IMR-90 (cell line): Measurements from ENCODE around the gene LIPH. TPM values are rescaled to one million over a fixed set of nuclear protein-coding genes. Genes with fewer than 3 reads are reported as not detected.

Experiments
- ATAC-seq: fragments of 200-7000 bp; cut with Tn5 transposase; 2 replicates; pipeline ENCODE4 v1.9.1; 2020; ENCODE audit warnings: low read depth, mild to moderate bottlenecking, moderate library complexity
- BruUV-seq: library from RNA; stranded (reverse); fragments of 400-500 nt; replicated peaks from 2 replicates; lab custom pipeline; 2021; lab: Mats Ljungman, UMichigan
- CTCF ChIA-PET: fragments of 300-600 bp; formaldehyde crosslinking; extraction: SDS; loops from one replicate; lab custom pipeline; 2021; ENCODE audit warnings: antibody characterized with exemption; lab: Yijun Ruan, JAX
- POLR2A ChIA-PET: fragments of 300-600 bp; sonication (Branson Sonifier 250); formaldehyde crosslinking; loops from one replicate; lab custom pipeline; 2022; ENCODE audit warnings: antibody characterized with exemption; ENCODE audit not compliant: unreplicated experiment; lab: Charles Lee
- DNase-seq: peaks from one replicate; pipeline ENCODE4 v3.0.0; 2013
- H2AFZ ChIP-seq: replicated peaks from 2 replicates; pipeline ENCODE3; 2013; ENCODE audit warnings: low read length, mild to moderate bottlenecking; ENCODE audit not compliant: poor library complexity
- H2AK5ac ChIP-seq: 2 replicates; pipeline ENCODE4 v1.6.1; 2013; ENCODE audit warnings: low read depth, low read length, inconsistent platforms
- H2AK9ac ChIP-seq: replicated peaks from 2 replicates; pipeline ENCODE3; 2013; ENCODE audit warnings: mild to moderate bottlenecking, low read depth, low read length, moderate library complexity; ENCODE audit not compliant: poor library complexity
- H2BK120ac ChIP-seq: 2 replicates; pipeline ENCODE4 v1.6.1; 2013; ENCODE audit warnings: low read depth, low read length, inconsistent platforms
- H2BK15ac ChIP-seq: 3 replicates; pipeline ENCODE4 v1.6.1; 2013; ENCODE audit warnings: low read depth, low read length, inconsistent platforms
- H2BK20ac ChIP-seq: 2 replicates; pipeline ENCODE4 v1.6.1; 2013; ENCODE audit warnings: low read depth, mild to moderate bottlenecking, inconsistent platforms, low read length, moderate library complexity
- H2BK5ac ChIP-seq: 2 replicates; pipeline ENCODE4 v1.6.1; 2013; ENCODE audit warnings: mild to moderate bottlenecking, low read depth, low read length, inconsistent platforms; ENCODE audit not compliant: poor library complexity, severe bottlenecking
- H3K14ac ChIP-seq: replicated peaks from 2 replicates; pipeline ENCODE4 v1.6.1; 2013; ENCODE audit warnings: low read depth, low read length, inconsistent platforms
- H3K18ac ChIP-seq: 2 replicates; pipeline ENCODE4 v1.6.1; 2013; ENCODE audit warnings: low read depth, low read length, control low read depth
- H3K23ac ChIP-seq: 2 replicates; pipeline ENCODE4 v1.6.1; 2013; ENCODE audit warnings: low read depth, low read length, inconsistent platforms
- H3K27ac ChIP-seq: 2 replicates; pipeline ENCODE4 v1.5.1; 2013; ENCODE audit warnings: mild to moderate bottlenecking, control low read depth, low read length; ENCODE audit not compliant: insufficient read depth
- H3K27me3 ChIP-seq: 2 replicates; pipeline ENCODE4 v1.6.1; 2013; ENCODE audit warnings: low read length; ENCODE audit not compliant: control insufficient read depth, insufficient read depth
- H3K36me3 ChIP-seq: 2 replicates; pipeline ENCODE4 v1.6.1; 2013; ENCODE audit warnings: low read length, mixed read lengths; ENCODE audit not compliant: control insufficient read depth, insufficient read depth
- H3K4ac ChIP-seq: 2 replicates; pipeline ENCODE4 v1.6.1; 2013; ENCODE audit warnings: low read depth, low read length, inconsistent platforms
- H3K4me1 ChIP-seq: 2 replicates; pipeline ENCODE4 v1.6.1; 2013; ENCODE audit warnings: low read length, mixed read lengths; ENCODE audit not compliant: control insufficient read depth, insufficient read depth
- H3K4me2 ChIP-seq: 2 replicates; pipeline ENCODE4 v1.6.1; 2013; ENCODE audit warnings: low read depth, mild to moderate bottlenecking, control low read depth, low read length, moderate library complexity
- H3K4me3 ChIP-seq: 2 replicates; pipeline ENCODE4 v1.5.1; 2013; ENCODE audit warnings: low read depth, mild to moderate bottlenecking, control low read depth, low read length, moderate library complexity; ENCODE audit not compliant: insufficient read depth
- H3K56ac ChIP-seq: 2 replicates; pipeline ENCODE4 v1.6.1; 2013; ENCODE audit warnings: low read length, inconsistent platforms; ENCODE audit not compliant: insufficient read depth; ENCODE audit errors: extremely low read depth
- H3K79me1 ChIP-seq, 2 experiments: 2 replicates each; pipeline ENCODE4 v1.6.1; 2013; ENCODE audit warnings: low read length in 2 of 2, inconsistent platforms in 1 of 2, low read depth in 1 of 2
- H3K9ac ChIP-seq: 2 replicates; pipeline ENCODE4 v1.6.1; 2013; ENCODE audit warnings: low read depth, low read length, control low read depth
- H3K9me1 ChIP-seq: 2 replicates; pipeline ENCODE4 v1.6.1; 2013; ENCODE audit warnings: low read length, inconsistent platforms; ENCODE audit not compliant: insufficient read depth
- H3K9me3 ChIP-seq: 2 replicates; pipeline ENCODE4 v1.6.1; 2013; ENCODE audit warnings: low read length; ENCODE audit not compliant: control insufficient read depth, insufficient read depth
- H4K20me1 ChIP-seq: 2 replicates; pipeline ENCODE4 v1.6.1; 2013; ENCODE audit warnings: low read length, inconsistent platforms; ENCODE audit not compliant: insufficient read depth
- H4K5ac ChIP-seq: 2 replicates; pipeline ENCODE4 v1.6.1; 2013; ENCODE audit warnings: mild to moderate bottlenecking, low read depth, low read length, control low read depth
- H4K8ac ChIP-seq, 2 experiments: 2 replicates each; pipeline ENCODE4 v1.6.1; 2013; ENCODE audit warnings: low read depth in 2 of 2, low read length in 2 of 2, control low read depth in 1 of 2, inconsistent platforms in 1 of 2
- H4K91ac ChIP-seq: 2 replicates; pipeline ENCODE4 v1.6.1; 2013; ENCODE audit warnings: low read depth, low read length, inconsistent platforms; ENCODE audit not compliant: insufficient read depth
- BHLHE40 ChIP-seq: fragments of 150-350 bp; IDR thresholded peaks from 2 replicates; pipeline ENCODE4 v1.6.1; 2016; ENCODE audit warnings: mild to moderate bottlenecking, low read depth, low read length
- POLR2A ChIP-seq: IDR thresholded peaks from 2 replicates; pipeline ENCODE4 v1.6.1; 2012; ENCODE audit warnings: mild to moderate bottlenecking, low read depth, low read length
- RCOR1 ChIP-seq: IDR thresholded peaks from 2 replicates; pipeline ENCODE4 v1.6.1; 2012; ENCODE audit warnings: mild to moderate bottlenecking, low read length, improper control_type of control experiment; ENCODE audit not compliant: insufficient replicate concordance
- RFX5 ChIP-seq: IDR thresholded peaks from 2 replicates; pipeline ENCODE4 v1.8.0; 2012; ENCODE audit warnings: low read depth, mild to moderate bottlenecking, low read length, moderate library complexity
- WGBS, 2 experiments: methylation state at CpG; one replicate each; pipeline versions ENCODE4 v1.1.5 to v1.1.7; 2013; ENCODE audit warnings: missing lambda C conversion rate in 2 of 2; ENCODE audit not compliant: insufficient read length in 1 of 2; ENCODE audit errors: extremely low coverage in 2 of 2; 5-methylcytosine and 5-hydroxymethylcytosine counted together
- dilution Hi-C: fragments of 300-500 bp; cut with HindIII; formaldehyde crosslinking; loops from one replicate; pipeline ENCODE4 v1.14.3; 2018; ENCODE audit warnings: low sequenced_read_pairs; ENCODE audit not compliant: unreplicated experiment
- in situ Hi-C: fragments of 300-500 bp; cut with MboI; formaldehyde crosslinking; loops from 3 replicates; pipeline ENCODE4 v1.14.3; 2019; ENCODE audit warnings: low sequenced_read_pairs, inconsistent platforms, mixed read lengths
- intact Hi-C: fragments of 100-400 bp; cut with micrococcal nuclease; formaldehyde crosslinking; loops from 2 replicates; pipeline ENCODE4 v1.10.0; 2022
- polyA plus RNA-seq, 3 experiments: library from polyadenylated mRNA; depleted of rRNA; stranded (reverse); fragments of >200 nt; gene quantifications; 2 replicates each; pipeline ENCODE4 v1.2.3, GENCODE V29; 2012; ENCODE audit warnings: low replicate concordance in 1 of 3
- total RNA-seq: library from RNA; depleted of rRNA; stranded (reverse); fragments of >200 nt; gene quantifications from 2 replicates; pipeline ENCODE4 v1.2.3, GENCODE V29; 2012
- TF ChIP-seq, protein P1 (sequence below): conservative IDR thresholded peaks from 2 replicates; pipeline ENCODE4 v1.5.1; 2012; ENCODE audit warnings: mild to moderate bottlenecking, low read depth, low read length, improper control_type of control experiment

LIPH gene
- total and polyA plus RNA-seq, 2 of the 4 experiments (the other 2 are of a cell fraction): 0.27 to 0.36 TPM

DNA sequence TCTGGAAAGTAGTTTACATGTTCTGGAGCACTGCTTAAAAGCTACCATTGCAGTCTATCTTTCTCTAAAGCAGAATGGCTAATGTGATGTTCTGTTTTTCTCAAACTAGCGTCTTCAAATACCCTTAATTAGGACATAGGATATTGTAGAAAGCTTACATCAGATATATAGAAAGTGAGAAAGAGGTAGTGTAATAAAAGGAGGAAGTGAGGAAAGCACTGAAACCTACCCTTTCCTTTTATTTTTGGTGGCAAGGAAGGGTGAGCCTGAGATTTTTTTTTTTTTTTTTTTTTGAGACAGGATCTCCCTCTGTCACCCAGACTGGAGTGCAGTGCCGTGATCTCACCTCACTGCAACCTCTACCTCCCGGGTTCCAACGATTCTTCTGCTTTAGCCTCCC, 43.1 kb upstream of the LIPH start:
- ChIA-PET POLR2A (no interaction called here), CTCF (no interaction called here)
- intact Hi-C loops (no loop called here), dilution Hi-C loops (no loop called here), in situ Hi-C loops (no loop called here)
- no peak for ATAC-seq
- H4K5ac ChIP-seq: no peak overlapping the region
- no peak overlapping the region for H2AK5ac ChIP-seq
- H3K9me1 ChIP-seq: no peaks in the 10 kb centered on the region
- H3K18ac ChIP-seq: no peak overlapping the region
- no peak for TF ChIP-seq POLR2A
- TF ChIP-seq BHLHE40: no peak
- TF ChIP-seq, protein P1, sequence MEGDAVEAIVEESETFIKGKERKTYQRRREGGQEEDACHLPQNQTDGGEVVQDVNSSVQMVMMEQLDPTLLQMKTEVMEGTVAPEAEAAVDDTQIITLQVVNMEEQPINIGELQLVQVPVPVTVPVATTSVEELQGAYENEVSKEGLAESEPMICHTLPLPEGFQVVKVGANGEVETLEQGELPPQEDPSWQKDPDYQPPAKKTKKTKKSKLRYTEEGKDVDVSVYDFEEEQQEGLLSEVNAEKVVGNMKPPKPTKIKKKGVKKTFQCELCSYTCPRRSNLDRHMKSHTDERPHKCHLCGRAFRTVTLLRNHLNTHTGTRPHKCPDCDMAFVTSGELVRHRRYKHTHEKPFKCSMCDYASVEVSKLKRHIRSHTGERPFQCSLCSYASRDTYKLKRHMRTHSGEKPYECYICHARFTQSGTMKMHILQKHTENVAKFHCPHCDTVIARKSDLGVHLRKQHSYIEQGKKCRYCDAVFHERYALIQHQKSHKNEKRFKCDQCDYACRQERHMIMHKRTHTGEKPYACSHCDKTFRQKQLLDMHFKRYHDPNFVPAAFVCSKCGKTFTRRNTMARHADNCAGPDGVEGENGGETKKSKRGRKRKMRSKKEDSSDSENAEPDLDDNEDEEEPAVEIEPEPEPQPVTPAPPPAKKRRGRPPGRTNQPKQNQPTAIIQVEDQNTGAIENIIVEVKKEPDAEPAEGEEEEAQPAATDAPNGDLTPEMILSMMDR: no peak
- no peak for TF ChIP-seq RCOR1
- no peak for TF ChIP-seq RFX5
- H3K14ac ChIP-seq: no peak overlapping the region
- no peaks in the 10 kb centered on the region for H3K4me1 ChIP-seq
- H4K91ac ChIP-seq: no peak overlapping the region
- H2BK5ac ChIP-seq: no peak overlapping the region
- no peak overlapping the region for H3K23ac ChIP-seq
- H2BK120ac ChIP-seq: no peak overlapping the region
- WGBS, 2 experiments: no CpG with 5 or more reads among the region's 4 CpGs
- no TSS peak for BruUV-seq
- no peak overlapping the region for H2AFZ ChIP-seq
- H2AK9ac ChIP-seq: no peak overlapping the region
- no peaks in the 10 kb centered on the region for H3K27me3 ChIP-seq
- H3K56ac ChIP-seq: no peak overlapping the region
- no peak for DNase-seq
- H2BK15ac ChIP-seq: no peak overlapping the region
- no peak overlapping the region for H2BK20ac ChIP-seq
- no peak overlapping the region for H3K27ac ChIP-seq
- H3K9ac ChIP-seq: no peak overlapping the region
- no peak overlapping the region for H3K4me2 ChIP-seq
- no peak overlapping the region for H4K8ac ChIP-seq
- H3K79me1 ChIP-seq: peaks cover 3 to 6% of the 10 kb centered on the region in 2 experiments; a peak in 2 of 4 replicates
- no peaks in the 10 kb centered on the region for H3K9me3 ChIP-seq
- H3K4ac ChIP-seq: no peak overlapping the region
- no peaks in the 10 kb centered on the region for H4K20me1 ChIP-seq
- H3K4me3 ChIP-seq: no peak overlapping the region
- H3K36me3 ChIP-seq: peaks cover 6% of the 10 kb centered on the region
